Esophagus muscularis mucosa (tissue), 4 donors: Measurements from ENCODE around the gene HAUS7. TPM values are rescaled to one million over a fixed set of nuclear protein-coding genes. Genes with fewer than 3 reads are reported as not detected.

ENCODE experiments used
- DNase-seq: peaks from one replicate; pipeline ENCODE4 v3.0.0-alpha.2; 2017; ENCODE audit errors: extremely low spot score
- H3K27ac ChIP-seq, 4 donors: fragments of 200-600 bp; sonication (generic); replicated peaks in 1 of 4; 1 replicate in 3 of 4; 2 replicates in 1 of 4; pipeline ENCODE4 v1.5.1; 2016 to 2019; ENCODE audit warnings: mild to moderate bottlenecking in 1 of 4
- H3K27me3 ChIP-seq, 4 donors: fragments of 200-600 bp; sonication (generic); one replicate each; pipeline versions ENCODE4 v1.5.1 to v1.6.0; 2016 to 2019
- H3K36me3 ChIP-seq, 4 donors: fragments of 200-600 bp; sonication (generic); one replicate each; pipeline ENCODE4 v1.5.1; 2016 to 2019
- H3K4me1 ChIP-seq, 4 donors: fragments of 200-600 bp; sonication (generic); one replicate each; pipeline ENCODE4 v1.5.1; 2016 to 2019
- H3K4me3 ChIP-seq, 4 donors: fragments of 200-600 bp; sonication (generic); 1 replicate in 2 of 4; 2 replicates in 2 of 4; pipeline ENCODE4 v1.5.1; 2016 to 2019; ENCODE audit warnings: mild to moderate bottlenecking in 4 of 4, moderate library complexity in 1 of 4
- H3K9me3 ChIP-seq, 4 donors: fragments of 200-600 bp; sonication (generic); 1 replicate in 3 of 4; 2 replicates in 1 of 4; pipeline ENCODE4 v1.5.1; 2016 to 2019
- EP300 ChIP-seq: sonication (generic); formaldehyde crosslinking; IDR thresholded peaks from one replicate; pipeline ENCODE4 v1.6.1; 2017; ENCODE audit warnings: antibody characterized with exemption
- POLR2A ChIP-seq: fragments of 450-650 bp; IDR thresholded peaks from one replicate; pipeline ENCODE4 v1.6.1; 2017; ENCODE audit warnings: antibody characterized with exemption, moderate library complexity, mild to moderate bottlenecking, low read depth
- POLR2AphosphoS5 ChIP-seq, 2 donors: sonication (generic); formaldehyde crosslinking; IDR thresholded peaks; one replicate each; pipeline ENCODE4 v1.6.1; 2017; ENCODE audit warnings: antibody characterized with exemption in 2 of 2
- WGBS: methylation state at CpG from one replicate; pipeline ENCODE4 v1.1.5; 2018; 5-methylcytosine and 5-hydroxymethylcytosine counted together
- intact Hi-C: fragments of 100-400 bp; cut with DNase I; formaldehyde crosslinking; loops from one replicate; pipeline ENCODE4 v1.15.1; 2023
- total RNA-seq, 4 donors: library from RNA; depleted of rRNA; stranded (reverse); fragments of >200 nt; gene quantifications; one replicate each; pipeline versions ENCODE4 v1.1.0 to v1.2.1, GENCODE V29; 2016
- TF ChIP-seq, protein P1 (sequence below), 3 experiments: fragments of 200-600 bp in 2 of 3; fragments of 450-650 bp in 1 of 3; sonication (generic) in 2 of 3; IDR thresholded peaks; one replicate each; pipeline ENCODE4 v1.5.1; 2017 to 2019; ENCODE audit warnings: antibody characterized with exemption in 3 of 3, mild to moderate bottlenecking in 2 of 3, moderate library complexity in 1 of 3

Gene HAUS7
- total RNA-seq, 4 donors from 2014 or later, result 23.4 to 25.8 (median 24.2) TPM

DNA sequence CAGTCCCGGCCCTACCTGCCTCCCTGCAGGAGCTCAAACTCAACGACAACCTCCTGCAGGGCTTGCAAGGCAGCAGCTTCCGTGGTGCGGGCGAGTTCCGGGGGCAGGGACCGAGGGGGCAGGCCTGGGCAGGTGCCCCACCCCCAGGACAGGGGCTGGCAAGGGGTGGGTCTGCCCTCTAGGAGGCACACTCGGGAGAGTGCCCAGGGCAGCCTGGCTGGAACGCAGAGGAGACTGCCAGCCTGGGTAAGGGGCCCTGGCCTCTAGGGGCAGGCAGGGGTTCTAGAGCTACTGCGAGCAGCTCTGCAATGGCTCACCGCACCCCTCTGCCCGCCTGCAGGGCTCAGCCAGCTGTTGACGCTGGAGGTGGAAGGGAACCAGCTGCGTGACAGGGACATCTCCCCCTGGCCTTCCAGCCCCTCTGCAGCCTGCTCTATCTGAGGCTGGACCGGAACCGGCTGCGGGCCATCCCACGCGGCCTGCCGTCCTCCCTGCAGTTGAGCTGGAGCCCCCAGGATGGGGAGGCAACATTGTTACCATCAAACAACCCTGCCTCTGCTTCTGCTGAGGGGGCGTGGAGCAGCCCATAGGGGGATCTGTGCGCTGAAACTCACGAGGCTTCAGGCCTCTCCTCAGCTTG lies 12.1 kb upstream of the HAUS7 start:
- 89% methylated on average over 13 of the region's 23 CpGs for WGBS
- Histone ChIP-seq H3K27ac (no peak overlapping the region), H3K4me1 (peaks cover under 1 to 3% (median 2%) of the 10 kb centered on the region in 4 donors), H3K9me3 (no peaks in the 10 kb centered on the region), H3K27me3 (no peaks in the 10 kb centered on the region), H3K4me3 (no peak overlapping the region), H3K36me3 (no peaks in the 10 kb centered on the region)
- intact Hi-C loops, result no loop called here
- no peak for DNase-seq
- TF ChIP-seq POLR2AphosphoS5 (IDR thresholded peaks at IDR 0.05), result no peak
- TF ChIP-seq, protein P1, sequence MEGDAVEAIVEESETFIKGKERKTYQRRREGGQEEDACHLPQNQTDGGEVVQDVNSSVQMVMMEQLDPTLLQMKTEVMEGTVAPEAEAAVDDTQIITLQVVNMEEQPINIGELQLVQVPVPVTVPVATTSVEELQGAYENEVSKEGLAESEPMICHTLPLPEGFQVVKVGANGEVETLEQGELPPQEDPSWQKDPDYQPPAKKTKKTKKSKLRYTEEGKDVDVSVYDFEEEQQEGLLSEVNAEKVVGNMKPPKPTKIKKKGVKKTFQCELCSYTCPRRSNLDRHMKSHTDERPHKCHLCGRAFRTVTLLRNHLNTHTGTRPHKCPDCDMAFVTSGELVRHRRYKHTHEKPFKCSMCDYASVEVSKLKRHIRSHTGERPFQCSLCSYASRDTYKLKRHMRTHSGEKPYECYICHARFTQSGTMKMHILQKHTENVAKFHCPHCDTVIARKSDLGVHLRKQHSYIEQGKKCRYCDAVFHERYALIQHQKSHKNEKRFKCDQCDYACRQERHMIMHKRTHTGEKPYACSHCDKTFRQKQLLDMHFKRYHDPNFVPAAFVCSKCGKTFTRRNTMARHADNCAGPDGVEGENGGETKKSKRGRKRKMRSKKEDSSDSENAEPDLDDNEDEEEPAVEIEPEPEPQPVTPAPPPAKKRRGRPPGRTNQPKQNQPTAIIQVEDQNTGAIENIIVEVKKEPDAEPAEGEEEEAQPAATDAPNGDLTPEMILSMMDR (IDR thresholded peaks at IDR 0.05), result no peak
- no peak for TF ChIP-seq POLR2A
- TF ChIP-seq EP300, result no peak

DNA sequence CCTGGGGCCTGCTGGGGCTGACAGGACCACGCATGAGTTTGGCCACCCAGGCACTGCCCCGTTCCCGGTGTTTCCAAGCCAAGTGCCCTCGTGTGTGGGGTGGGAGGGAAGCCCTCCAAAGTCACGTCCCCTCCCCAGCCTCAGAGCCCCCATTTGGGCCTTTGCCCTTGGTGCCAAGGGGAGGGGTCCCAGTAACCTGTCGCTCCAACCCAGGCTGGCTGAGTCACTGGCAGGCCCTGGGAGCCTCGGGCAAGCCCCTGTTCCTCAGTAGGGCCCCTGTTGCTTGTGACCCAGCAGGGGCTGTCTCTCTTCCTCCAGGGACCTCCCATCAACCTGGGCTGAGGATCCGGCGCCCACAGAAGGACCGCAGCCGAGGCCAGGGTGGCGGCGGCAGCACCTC lies 10.7 kb upstream of the HAUS7 start:
- Histone ChIP-seq H3K4me3 (no peak overlapping the region), H3K27ac (no peak overlapping the region), H3K27me3 (peaks cover 0 to under 1% (median 0%) of the 10 kb centered on the region in 4 donors), H3K36me3 (no peaks in the 10 kb centered on the region), H3K4me1 (peaks cover 6 to 16% (median 12%) of the 10 kb centered on the region in 4 donors), H3K9me3 (no peaks in the 10 kb centered on the region)
- 89% methylated on average over 11 of the region's 13 CpGs for WGBS
- no peak for DNase-seq
- TF ChIP-seq, protein P1 (IDR thresholded peaks at IDR 0.05), result no peak
- TF ChIP-seq POLR2AphosphoS5 (IDR thresholded peaks at IDR 0.05), result no peak
- no peak for TF ChIP-seq POLR2A
- TF ChIP-seq EP300, result no peak
- intact Hi-C loops, result no loop called here

DNA sequence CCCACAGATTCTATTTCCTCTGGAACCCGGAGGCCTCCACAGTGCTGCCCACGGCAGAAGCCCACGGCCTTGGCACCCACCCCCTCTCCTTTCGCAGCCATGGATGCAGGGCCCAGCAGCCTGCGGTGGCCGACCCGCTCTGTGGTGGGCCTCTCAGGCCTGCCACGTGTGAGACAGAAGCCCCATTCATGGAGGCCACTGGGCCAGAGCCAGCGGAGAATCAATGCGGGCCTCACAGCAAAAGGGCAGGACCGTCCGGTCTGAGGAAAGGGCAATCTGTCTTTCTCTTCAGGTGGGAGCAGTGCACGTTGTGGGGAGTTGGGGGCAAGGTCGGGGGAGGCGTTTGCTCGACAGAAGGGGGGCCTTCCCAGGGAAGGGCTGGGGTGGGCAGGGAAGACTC lies 8.4 kb upstream of the HAUS7 start:
- H3K36me3 ChIP-seq, result no peaks in the 10 kb centered on the region
- H3K27ac ChIP-seq, result no peak overlapping the region
- peaks cover 12 to 31% (median 29%) of the 10 kb centered on the region in 4 donors for H3K4me1 ChIP-seq
- no peak for DNase-seq
- H3K4me3 ChIP-seq, result no peak overlapping the region
- H3K27me3 ChIP-seq, result peaks cover 0 to 5% (median 0%) of the 10 kb centered on the region in 4 donors
- no peaks in the 10 kb centered on the region for H3K9me3 ChIP-seq
- 86% methylated on average over 7 of the region's 16 CpGs for WGBS
- no peak for TF ChIP-seq POLR2A
- TF ChIP-seq EP300, result no peak
- TF ChIP-seq, protein P1 (IDR thresholded peaks at IDR 0.05), result no peak
- no peak for TF ChIP-seq POLR2AphosphoS5 (IDR thresholded peaks at IDR 0.05)
- intact Hi-C loops, result no loop called here

DNA sequence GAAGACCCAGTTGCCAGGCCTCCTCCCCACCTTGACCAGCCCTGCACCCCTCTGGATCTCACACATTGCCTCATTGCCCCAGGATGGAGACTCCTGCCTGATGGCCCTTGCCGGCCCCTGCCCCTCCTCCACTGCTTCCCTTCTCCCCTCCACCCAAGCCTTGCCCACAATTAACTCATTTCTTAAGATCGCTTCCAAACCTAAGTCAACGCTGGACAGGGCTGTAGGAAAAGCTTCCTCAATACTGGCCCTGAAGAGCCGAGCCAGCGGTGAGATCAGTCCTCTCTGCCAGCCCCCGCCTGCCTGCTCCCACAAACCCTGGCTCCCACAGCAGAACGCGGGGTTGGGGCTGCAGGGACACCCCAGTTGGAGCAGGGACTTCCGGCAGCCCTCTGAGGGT lies 7.5 kb upstream of the HAUS7 start:
- WGBS, result 66% methylated on average over 8 of the region's 9 CpGs
- peaks cover 0 to 5% (median 0%) of the 10 kb centered on the region in 4 donors for H3K27me3 ChIP-seq
- intact Hi-C loops, result no loop called here
- peaks cover 12 to 31% (median 29%) of the 10 kb centered on the region in 4 donors for H3K4me1 ChIP-seq
- no peak for TF ChIP-seq POLR2A
- TF ChIP-seq, protein P1 (IDR thresholded peaks at IDR 0.05), result no peak
- no peak for TF ChIP-seq EP300
- TF ChIP-seq POLR2AphosphoS5 (IDR thresholded peaks at IDR 0.05), result no peak
- H3K36me3 ChIP-seq, result no peaks in the 10 kb centered on the region
- H3K4me3 ChIP-seq, result no peak overlapping the region
- DNase-seq, result no peak
- H3K27ac ChIP-seq, result peak overlapping the region in 1 of 4 donors; percentile 33
- no peaks in the 10 kb centered on the region for H3K9me3 ChIP-seq
